K562 (cell line): Measurements from ENCODE around the gene TSR3. TPM values are rescaled to one million over a fixed set of nuclear protein-coding genes. Genes with fewer than 3 reads are reported as not detected.
A peak's percentile ranks its signal among the peaks of the same experiment; 100 is the strongest.

Experiments used
- HDAC3 ChIP-seq: fragments of 450-650 bp; IDR thresholded peaks from 2 replicates; pipeline ENCODE4 v1.6.1; 2018; ENCODE audit warnings: borderline replicate concordance, mild to moderate bottlenecking, moderate library complexity; ENCODE audit not compliant: partially characterized antibody
- MBD2 ChIP-seq: sonication (generic); IDR thresholded peaks from 2 replicates; pipeline ENCODE4 v1.6.1; 2016; ENCODE audit warnings: low read depth, borderline replicate concordance
- NFYB ChIP-seq: IDR thresholded peaks from 2 replicates; pipeline ENCODE4 v1.6.1; 2011; ENCODE audit warnings: mild to moderate bottlenecking, moderate library complexity; ENCODE audit not compliant: insufficient read length; ENCODE audit errors: extremely low read depth
- ZNF121 ChIP-seq: sonication (generic); formaldehyde crosslinking; conservative IDR thresholded peaks from 2 replicates; pipeline ENCODE4 v1.8.0; 2022; ENCODE audit warnings: missing genetic modification reagents
- ZNF75A ChIP-seq: fragments of 450-650 bp; formaldehyde crosslinking; IDR thresholded peaks from 2 replicates; pipeline ENCODE4 v1.4.0; 2020; ENCODE audit warnings: mild to moderate bottlenecking
- ZNF778 ChIP-seq: fragments of 450-650 bp; formaldehyde crosslinking; IDR thresholded peaks from 2 replicates; pipeline ENCODE4 v1.4.0; 2020; ENCODE audit warnings: mild to moderate bottlenecking, moderate library complexity
- ZZZ3 ChIP-seq: fragments of 450-650 bp; IDR thresholded peaks from 2 replicates; pipeline ENCODE4 v1.6.1; 2016; ENCODE audit warnings: antibody characterized with exemption, mild to moderate bottlenecking, moderate library complexity
- polyA plus RNA-seq, 8 experiments: library from polyadenylated mRNA; depleted of rRNA in 4 of 8; stranded (reverse) in 5 of 8; unstranded in 3 of 8; fragments of >200 nt; fragmentation: Nextera tagmentation in 2 of 8; fragmentation: Illumina TruSeq in 1 of 8; extraction: Ambion mirVana in 2 of 8; extraction: Trizol in 1 of 8; gene quantifications; 2 replicates each; pipeline versions ENCODE4 v1.2.1 to v1.2.3, GENCODE V29; 2011 to 2014; ENCODE audit warnings: inconsistent platforms in 1 of 8, missing spikeins in 1 of 8
- total RNA-seq, 7 experiments: library from RNA; depleted of rRNA in 6 of 7; stranded (reverse); fragments of >200 nt in 6 of 7; fragmentation: Illumina TruSeq in 2 of 7; extraction: Trizol in 2 of 7; gene quantifications; 2 replicates each; pipeline versions ENCODE4 v1.2.1 to v1.2.3, GENCODE V29; 2011 to 2021; ENCODE audit warnings: low replicate concordance in 1 of 7
- TF ChIP-seq, protein P1 (sequence below): fragments of 450-650 bp; IDR thresholded peaks from 2 replicates; pipeline ENCODE4 v1.6.1; 2016; ENCODE audit warnings: mild to moderate bottlenecking, moderate library complexity
- TF ChIP-seq, protein P2 (sequence below): fragments of 450-650 bp; formaldehyde crosslinking; IDR thresholded peaks from 2 replicates; pipeline ENCODE4 v1.4.0; 2022; ENCODE audit warnings: mild to moderate bottlenecking, moderate library complexity
- TF ChIP-seq, protein P3 (sequence below): fragments of 450-650 bp; IDR thresholded peaks from one replicate; pipeline ENCODE4 v1.6.1; 2018; ENCODE audit warnings: mild to moderate bottlenecking, moderate library complexity; ENCODE audit not compliant: partially characterized antibody
- TF ChIP-seq, protein P4 (sequence below): fragments of 250-450 bp; sonication (Bioruptor Pico); IDR thresholded peaks from 2 replicates; pipeline ENCODE4 v1.5.0; 2020; ENCODE audit warnings: mild to moderate bottlenecking

The TSR3 gene
- total and polyA plus RNA-seq, 9 of the 15 experiments (the other 6 are each of a cell fraction or from before 2014, with no cell fraction given): 1.5 to 74.8 (median 16.5) TPM

DNA sequence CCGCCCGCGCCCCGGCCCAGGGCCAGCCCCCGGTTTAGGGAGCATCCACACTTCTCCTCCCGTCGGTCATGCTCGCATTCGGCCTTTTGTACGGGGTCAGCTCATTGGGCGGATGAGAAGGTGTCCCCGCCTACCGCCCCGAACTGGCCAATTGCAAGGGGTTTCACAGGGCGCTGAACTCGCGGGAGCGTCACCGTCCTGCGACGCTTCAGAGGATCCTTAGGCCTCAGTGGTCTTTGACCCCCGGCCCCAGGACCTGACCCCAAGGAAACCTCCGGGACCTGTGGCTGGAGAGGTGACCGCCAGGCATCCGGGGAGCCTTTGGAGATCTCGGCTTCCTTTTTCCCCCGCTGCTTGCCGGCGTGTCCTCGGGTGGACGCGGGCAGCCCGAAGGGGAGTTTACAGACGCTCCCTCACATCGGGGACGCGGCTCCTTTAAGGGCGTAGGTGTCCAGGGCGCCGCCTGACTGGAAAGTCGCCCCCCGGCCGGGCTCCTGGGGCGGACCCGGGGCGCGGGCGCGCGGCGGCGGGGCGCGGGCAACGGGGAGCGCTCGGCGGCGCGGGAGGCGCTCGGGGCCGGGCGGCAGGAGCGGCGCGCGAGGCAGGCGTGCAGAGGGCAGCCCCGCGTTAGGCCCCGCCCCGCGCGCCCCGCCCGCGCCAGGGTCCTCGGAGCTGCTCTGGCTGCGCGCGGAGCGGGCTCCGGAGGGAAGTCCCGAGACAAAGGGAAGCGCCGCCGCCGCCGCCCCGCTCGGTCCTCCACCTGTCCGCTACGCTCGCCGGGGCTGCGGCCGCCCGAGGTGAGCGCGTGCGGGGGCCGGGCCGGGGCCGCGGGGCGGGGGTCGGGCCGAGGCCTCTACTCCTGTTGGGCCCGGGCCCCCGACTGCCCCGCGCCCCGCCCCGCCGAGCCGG is 42.4 kb downstream of the TSR3 start, which contains the start of gene UBE2I (continued):
- TF ChIP-seq, protein P1, sequence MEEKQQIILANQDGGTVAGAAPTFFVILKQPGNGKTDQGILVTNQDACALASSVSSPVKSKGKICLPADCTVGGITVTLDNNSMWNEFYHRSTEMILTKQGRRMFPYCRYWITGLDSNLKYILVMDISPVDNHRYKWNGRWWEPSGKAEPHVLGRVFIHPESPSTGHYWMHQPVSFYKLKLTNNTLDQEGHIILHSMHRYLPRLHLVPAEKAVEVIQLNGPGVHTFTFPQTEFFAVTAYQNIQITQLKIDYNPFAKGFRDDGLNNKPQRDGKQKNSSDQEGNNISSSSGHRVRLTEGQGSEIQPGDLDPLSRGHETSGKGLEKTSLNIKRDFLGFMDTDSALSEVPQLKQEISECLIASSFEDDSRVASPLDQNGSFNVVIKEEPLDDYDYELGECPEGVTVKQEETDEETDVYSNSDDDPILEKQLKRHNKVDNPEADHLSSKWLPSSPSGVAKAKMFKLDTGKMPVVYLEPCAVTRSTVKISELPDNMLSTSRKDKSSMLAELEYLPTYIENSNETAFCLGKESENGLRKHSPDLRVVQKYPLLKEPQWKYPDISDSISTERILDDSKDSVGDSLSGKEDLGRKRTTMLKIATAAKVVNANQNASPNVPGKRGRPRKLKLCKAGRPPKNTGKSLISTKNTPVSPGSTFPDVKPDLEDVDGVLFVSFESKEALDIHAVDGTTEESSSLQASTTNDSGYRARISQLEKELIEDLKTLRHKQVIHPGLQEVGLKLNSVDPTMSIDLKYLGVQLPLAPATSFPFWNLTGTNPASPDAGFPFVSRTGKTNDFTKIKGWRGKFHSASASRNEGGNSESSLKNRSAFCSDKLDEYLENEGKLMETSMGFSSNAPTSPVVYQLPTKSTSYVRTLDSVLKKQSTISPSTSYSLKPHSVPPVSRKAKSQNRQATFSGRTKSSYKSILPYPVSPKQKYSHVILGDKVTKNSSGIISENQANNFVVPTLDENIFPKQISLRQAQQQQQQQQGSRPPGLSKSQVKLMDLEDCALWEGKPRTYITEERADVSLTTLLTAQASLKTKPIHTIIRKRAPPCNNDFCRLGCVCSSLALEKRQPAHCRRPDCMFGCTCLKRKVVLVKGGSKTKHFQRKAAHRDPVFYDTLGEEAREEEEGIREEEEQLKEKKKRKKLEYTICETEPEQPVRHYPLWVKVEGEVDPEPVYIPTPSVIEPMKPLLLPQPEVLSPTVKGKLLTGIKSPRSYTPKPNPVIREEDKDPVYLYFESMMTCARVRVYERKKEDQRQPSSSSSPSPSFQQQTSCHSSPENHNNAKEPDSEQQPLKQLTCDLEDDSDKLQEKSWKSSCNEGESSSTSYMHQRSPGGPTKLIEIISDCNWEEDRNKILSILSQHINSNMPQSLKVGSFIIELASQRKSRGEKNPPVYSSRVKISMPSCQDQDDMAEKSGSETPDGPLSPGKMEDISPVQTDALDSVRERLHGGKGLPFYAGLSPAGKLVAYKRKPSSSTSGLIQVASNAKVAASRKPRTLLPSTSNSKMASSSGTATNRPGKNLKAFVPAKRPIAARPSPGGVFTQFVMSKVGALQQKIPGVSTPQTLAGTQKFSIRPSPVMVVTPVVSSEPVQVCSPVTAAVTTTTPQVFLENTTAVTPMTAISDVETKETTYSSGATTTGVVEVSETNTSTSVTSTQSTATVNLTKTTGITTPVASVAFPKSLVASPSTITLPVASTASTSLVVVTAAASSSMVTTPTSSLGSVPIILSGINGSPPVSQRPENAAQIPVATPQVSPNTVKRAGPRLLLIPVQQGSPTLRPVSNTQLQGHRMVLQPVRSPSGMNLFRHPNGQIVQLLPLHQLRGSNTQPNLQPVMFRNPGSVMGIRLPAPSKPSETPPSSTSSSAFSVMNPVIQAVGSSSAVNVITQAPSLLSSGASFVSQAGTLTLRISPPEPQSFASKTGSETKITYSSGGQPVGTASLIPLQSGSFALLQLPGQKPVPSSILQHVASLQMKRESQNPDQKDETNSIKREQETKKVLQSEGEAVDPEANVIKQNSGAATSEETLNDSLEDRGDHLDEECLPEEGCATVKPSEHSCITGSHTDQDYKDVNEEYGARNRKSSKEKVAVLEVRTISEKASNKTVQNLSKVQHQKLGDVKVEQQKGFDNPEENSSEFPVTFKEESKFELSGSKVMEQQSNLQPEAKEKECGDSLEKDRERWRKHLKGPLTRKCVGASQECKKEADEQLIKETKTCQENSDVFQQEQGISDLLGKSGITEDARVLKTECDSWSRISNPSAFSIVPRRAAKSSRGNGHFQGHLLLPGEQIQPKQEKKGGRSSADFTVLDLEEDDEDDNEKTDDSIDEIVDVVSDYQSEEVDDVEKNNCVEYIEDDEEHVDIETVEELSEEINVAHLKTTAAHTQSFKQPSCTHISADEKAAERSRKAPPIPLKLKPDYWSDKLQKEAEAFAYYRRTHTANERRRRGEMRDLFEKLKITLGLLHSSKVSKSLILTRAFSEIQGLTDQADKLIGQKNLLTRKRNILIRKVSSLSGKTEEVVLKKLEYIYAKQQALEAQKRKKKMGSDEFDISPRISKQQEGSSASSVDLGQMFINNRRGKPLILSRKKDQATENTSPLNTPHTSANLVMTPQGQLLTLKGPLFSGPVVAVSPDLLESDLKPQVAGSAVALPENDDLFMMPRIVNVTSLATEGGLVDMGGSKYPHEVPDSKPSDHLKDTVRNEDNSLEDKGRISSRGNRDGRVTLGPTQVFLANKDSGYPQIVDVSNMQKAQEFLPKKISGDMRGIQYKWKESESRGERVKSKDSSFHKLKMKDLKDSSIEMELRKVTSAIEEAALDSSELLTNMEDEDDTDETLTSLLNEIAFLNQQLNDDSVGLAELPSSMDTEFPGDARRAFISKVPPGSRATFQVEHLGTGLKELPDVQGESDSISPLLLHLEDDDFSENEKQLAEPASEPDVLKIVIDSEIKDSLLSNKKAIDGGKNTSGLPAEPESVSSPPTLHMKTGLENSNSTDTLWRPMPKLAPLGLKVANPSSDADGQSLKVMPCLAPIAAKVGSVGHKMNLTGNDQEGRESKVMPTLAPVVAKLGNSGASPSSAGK: no peak; the same call in 1 of the 2 replicates
- TF ChIP-seq NFYB: peak; percentile 84
- TF ChIP-seq, protein P2, sequence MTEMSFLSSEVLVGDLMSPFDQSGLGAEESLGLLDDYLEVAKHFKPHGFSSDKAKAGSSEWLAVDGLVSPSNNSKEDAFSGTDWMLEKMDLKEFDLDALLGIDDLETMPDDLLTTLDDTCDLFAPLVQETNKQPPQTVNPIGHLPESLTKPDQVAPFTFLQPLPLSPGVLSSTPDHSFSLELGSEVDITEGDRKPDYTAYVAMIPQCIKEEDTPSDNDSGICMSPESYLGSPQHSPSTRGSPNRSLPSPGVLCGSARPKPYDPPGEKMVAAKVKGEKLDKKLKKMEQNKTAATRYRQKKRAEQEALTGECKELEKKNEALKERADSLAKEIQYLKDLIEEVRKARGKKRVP (CRISPR knock-in tag): no peak
- TF ChIP-seq, protein P3, sequence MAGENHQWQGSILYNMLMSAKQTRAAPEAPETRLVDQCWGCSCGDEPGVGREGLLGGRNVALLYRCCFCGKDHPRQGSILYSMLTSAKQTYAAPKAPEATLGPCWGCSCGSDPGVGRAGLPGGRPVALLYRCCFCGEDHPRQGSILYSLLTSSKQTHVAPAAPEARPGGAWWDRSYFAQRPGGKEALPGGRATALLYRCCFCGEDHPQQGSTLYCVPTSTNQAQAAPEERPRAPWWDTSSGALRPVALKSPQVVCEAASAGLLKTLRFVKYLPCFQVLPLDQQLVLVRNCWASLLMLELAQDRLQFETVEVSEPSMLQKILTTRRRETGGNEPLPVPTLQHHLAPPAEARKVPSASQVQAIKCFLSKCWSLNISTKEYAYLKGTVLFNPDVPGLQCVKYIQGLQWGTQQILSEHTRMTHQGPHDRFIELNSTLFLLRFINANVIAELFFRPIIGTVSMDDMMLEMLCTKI: no peak
- no peak for TF ChIP-seq ZNF778
- TF ChIP-seq ZNF75A (CRISPR knock-in tag): no peak
- TF ChIP-seq MBD2: peak; percentile 97
- peak; percentile 100 for TF ChIP-seq ZZZ3
- no peak for TF ChIP-seq ZNF121
- TF ChIP-seq, protein P4, sequence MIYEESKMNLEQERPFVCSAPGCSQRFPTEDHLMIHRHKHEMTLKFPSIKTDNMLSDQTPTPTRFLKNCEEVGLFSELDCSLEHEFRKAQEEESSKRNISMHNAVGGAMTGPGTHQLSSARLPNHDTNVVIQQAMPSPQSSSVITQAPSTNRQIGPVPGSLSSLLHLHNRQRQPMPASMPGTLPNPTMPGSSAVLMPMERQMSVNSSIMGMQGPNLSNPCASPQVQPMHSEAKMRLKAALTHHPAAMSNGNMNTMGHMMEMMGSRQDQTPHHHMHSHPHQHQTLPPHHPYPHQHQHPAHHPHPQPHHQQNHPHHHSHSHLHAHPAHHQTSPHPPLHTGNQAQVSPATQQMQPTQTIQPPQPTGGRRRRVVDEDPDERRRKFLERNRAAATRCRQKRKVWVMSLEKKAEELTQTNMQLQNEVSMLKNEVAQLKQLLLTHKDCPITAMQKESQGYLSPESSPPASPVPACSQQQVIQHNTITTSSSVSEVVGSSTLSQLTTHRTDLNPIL (CRISPR knock-in tag): no peak
- TF ChIP-seq HDAC3: no peak
